HUES6 (cell line): ENCODE data around the gene DYRK1A.
A peak's percentile ranks its signal among the peaks of the same experiment; 100 is the strongest.

Experiments used
- H3K27ac ChIP-seq: 2 replicates; pipeline ENCODE4 v1.7.0; 2013; ENCODE audit warnings: low read depth, mild to moderate bottlenecking, low read length, inconsistent platforms
- H3K27me3 ChIP-seq: 2 replicates; pipeline ENCODE4 v1.6.1; 2013; ENCODE audit warnings: low read length; ENCODE audit not compliant: control insufficient read depth, insufficient read depth
- H3K36me3 ChIP-seq: 2 replicates; pipeline ENCODE4 v1.6.1; 2013; ENCODE audit warnings: low read length; ENCODE audit not compliant: control insufficient read depth, insufficient read depth
- H3K4me1 ChIP-seq: 2 replicates; pipeline ENCODE4 v1.6.1; 2013; ENCODE audit warnings: low read length; ENCODE audit not compliant: control insufficient read depth, insufficient read depth
- H3K4me3 ChIP-seq: 2 replicates; pipeline ENCODE4 v1.5.1; 2013; ENCODE audit warnings: low read depth, low read length
- H3K9ac ChIP-seq: one replicate; pipeline ENCODE4 v1.6.1; 2013; ENCODE audit warnings: mild to moderate bottlenecking, low read length
- H3K9me3 ChIP-seq: 2 replicates; pipeline ENCODE4 v1.6.1; 2013; ENCODE audit warnings: low read depth, low read length; ENCODE audit not compliant: control insufficient read depth, insufficient read depth

DYRK1A gene

DNA sequence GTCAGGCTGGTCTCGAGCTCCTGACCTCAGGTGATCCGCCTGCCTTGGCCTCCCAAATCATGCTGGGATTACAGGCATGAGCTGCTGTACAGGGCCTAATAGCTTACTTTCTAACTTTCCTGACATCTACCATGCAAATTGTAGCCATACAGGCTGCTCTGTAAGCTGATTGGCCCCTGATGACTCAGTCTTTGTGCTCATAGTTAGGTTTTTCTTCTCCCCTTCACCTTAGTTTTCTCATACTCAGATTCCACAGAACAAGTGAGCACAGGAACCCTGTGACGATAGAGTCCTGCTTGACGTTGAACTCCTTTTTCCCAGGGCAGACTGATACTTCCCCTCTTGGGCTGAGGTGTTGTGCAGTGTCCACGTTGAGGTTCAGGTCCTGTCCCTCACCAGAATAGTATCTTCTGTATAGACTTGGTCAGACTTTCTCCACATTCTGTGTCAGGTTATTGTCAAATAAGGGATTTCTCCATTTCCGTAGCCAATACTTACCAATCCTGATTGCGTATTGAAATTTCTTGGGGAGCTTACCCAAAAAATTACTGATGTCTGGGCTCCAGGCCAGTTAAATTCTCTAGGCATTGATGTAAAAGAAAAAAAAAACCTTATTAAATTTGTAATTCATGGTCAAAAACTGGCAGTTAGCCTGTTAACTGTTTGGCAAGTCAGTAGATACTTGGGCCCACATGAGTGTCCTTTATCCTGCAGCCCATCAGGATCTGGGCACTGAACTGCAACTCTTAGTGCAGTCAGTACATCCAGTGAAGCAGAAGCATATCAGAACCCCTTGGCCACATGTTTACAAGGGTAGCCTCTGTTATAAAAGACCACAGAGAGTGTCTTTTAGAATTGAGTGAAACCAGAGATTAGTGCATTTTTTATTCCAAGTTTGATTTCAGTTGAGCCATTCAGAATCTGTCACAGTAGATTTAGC, 118.2 kb downstream of the DYRK1A start:
- H3K9ac ChIP-seq, result no peak overlapping the region
- no peaks in the 10 kb centered on the region for H3K9me3 ChIP-seq
- peaks cover 9% of the 10 kb centered on the region; the same call in 1 of the 2 replicates for H3K4me1 ChIP-seq
- H3K27me3 ChIP-seq, result no peaks in the 10 kb centered on the region
- peaks cover 43% of the 10 kb centered on the region for H3K36me3 ChIP-seq
- no peak overlapping the region for H3K4me3 ChIP-seq
- no peak overlapping the region for H3K27ac ChIP-seq

DNA sequence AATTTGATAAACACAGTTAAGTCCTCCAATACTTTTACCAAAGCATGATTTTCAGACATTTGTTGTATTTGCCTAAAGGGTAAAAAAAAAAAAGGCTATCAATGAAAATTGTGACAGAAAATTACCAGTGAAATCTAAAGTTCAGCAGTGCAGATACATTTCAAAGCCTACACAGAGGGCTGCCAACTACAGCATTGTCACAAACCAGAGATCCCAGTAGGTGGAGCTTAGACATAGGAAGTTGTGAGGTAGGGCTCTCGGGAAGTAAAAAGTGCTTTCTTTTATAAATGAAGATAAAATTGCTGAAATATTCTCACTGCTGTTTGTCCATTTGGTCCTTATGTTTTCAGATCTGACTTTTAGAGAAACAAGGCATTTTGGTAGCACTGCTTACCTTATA, 123.0 kb downstream of the DYRK1A start:
- H3K4me1 ChIP-seq, result no peaks in the 10 kb centered on the region
- H3K9ac ChIP-seq, result no peak overlapping the region
- H3K9me3 ChIP-seq, result no peaks in the 10 kb centered on the region
- H3K4me3 ChIP-seq, result no peak overlapping the region
- H3K36me3 ChIP-seq, result peaks cover 40% of the 10 kb centered on the region
- no peaks in the 10 kb centered on the region for H3K27me3 ChIP-seq
- H3K27ac ChIP-seq, result 0 out of 2 replicates have a peak overlapping the region, but pooled peaks have one; percentile 13

DNA sequence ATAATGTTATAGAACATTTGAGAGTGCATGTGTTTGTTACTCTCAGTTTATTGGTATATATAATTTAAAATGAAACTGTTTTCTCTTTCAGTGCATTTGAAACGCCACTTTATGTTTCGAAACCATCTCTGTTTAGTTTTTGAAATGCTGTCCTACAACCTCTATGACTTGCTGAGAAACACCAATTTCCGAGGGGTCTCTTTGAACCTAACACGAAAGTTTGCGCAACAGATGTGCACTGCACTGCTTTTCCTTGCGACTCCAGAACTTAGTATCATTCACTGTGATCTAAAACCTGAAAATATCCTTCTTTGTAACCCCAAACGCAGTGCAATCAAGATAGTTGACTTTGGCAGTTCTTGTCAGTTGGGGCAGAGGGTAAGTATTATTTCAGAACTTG, 123.5 kb downstream of the DYRK1A start:
- H3K9me3 ChIP-seq, result no peaks in the 10 kb centered on the region
- H3K27ac ChIP-seq, result no peak overlapping the region
- peaks cover 40% of the 10 kb centered on the region for H3K36me3 ChIP-seq
- no peak overlapping the region for H3K9ac ChIP-seq
- H3K4me3 ChIP-seq, result no peak overlapping the region
- H3K4me1 ChIP-seq, result no peaks in the 10 kb centered on the region
- no peaks in the 10 kb centered on the region for H3K27me3 ChIP-seq

DNA sequence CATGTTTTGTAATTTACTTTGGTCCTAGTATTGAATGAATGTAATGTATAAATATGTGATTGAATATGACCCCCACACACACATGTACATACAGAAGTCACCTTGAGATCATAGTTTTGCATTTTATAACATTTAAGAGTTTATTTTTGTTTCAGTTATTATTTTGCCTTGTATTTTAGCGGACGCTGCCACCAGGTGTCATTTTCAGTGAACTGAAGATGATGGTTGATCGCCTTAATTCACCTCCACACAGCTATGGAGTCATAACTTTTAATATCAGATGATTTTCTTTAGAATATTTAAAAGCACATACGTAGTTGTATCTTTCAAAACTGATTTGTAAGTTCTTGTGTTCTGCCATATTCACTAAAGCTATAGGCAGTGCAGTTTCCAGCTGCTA, 130.4 kb downstream of the DYRK1A start:
- H3K9me3 ChIP-seq, result no peaks in the 10 kb centered on the region; the same call in 1 of the 2 replicates
- peaks cover 41% of the 10 kb centered on the region for H3K36me3 ChIP-seq
- H3K27me3 ChIP-seq, result no peaks in the 10 kb centered on the region
- no peak overlapping the region for H3K4me3 ChIP-seq
- H3K9ac ChIP-seq, result no peak overlapping the region
- no peak overlapping the region for H3K27ac ChIP-seq
- H3K4me1 ChIP-seq, result peaks cover 18% of the 10 kb centered on the region

DNA sequence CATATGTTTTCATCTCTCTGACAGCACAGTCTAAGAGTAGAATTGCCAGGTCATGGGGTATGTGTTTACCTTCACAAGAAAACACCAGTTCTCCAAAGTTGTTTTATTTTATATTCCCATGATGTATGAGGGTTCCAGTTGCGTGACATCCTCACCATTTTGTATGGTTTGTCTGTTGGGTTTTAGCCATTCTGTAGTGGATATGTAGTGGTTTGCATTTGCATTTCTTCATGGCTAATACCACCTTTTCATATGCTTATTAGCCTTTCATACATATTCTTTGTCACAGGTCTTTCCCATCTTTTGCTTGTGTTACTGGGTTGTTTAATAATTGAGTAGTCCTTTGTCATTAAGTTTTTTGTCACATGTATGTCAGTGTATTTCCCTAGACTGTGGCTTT, 132.1 kb downstream of the DYRK1A start:
- no peaks in the 10 kb centered on the region for H3K27me3 ChIP-seq

DNA sequence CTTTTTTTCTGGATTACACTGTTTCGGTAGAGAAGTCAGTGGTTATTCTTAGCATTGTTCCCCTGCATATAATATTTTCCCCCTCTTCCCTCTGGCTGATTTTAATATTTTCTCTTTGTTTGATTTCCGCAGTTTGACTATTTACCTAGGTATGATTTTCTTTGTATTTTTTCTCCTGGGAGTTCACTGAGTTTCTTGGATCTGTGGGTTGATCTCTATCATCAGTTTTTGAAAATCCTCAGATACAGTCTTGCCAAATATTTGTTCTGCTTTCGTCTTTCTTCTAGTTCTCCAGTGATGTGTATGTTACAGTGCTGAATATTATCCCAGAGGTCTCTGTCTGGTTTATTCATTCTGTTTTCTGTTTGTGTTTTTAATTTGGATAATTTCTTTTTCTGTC, 136.4 kb downstream of the DYRK1A start:
- Histone ChIP-seq H3K9ac (no peak overlapping the region), H3K4me3 (no peak overlapping the region), H3K4me1 (peaks cover 15% of the 10 kb centered on the region), H3K9me3 (no peaks in the 10 kb centered on the region; the same call in 1 of the 2 replicates), H3K27me3 (no peaks in the 10 kb centered on the region), H3K27ac (no peak overlapping the region), H3K36me3 (peaks cover 54% of the 10 kb centered on the region)

More for the DNA sequence above, 132.1 kb downstream of the DYRK1A start:
- Histone ChIP-seq H3K4me1 (peaks cover 18% of the 10 kb centered on the region), H3K9ac (no peak overlapping the region), H3K9me3 (no peaks in the 10 kb centered on the region; the same call in 1 of the 2 replicates), H3K27ac (no peak overlapping the region), H3K36me3 (peaks cover 32% of the 10 kb centered on the region), H3K4me3 (peak overlapping the region; percentile 8; the same call in 1 of the 2 replicates)

DNA sequence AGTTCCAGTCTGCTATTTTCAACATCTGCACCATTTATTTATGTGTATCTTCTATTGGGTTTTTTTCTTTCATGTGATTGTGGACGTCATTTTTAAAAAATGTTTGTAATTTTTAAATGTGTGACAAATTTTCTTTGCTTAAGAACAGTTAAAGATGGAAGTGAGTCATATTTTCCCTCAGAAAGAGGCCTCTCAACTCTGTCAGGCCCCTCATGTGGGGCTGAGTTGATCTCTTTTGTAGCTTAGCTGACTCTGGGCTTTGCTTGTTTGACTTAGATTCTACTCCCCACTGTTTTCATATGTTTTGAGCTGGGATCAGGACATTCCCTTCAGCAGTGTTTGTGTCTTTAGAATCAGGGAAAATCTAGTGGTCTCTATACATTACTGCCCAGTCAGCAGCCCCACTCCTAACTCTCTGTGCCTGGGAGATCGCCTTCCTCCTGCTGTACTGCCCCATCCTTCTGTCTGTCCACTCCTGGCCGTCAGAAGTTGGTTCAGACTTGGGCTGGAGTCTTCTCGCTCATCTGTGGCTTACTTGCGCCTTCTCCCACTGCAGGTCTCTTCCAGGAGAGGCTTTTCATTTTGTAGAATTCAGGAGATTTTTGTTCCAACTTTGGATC, 137.4 kb downstream of the DYRK1A start:
- Histone ChIP-seq H3K9me3 (no peaks in the 10 kb centered on the region; the same call in 1 of the 2 replicates), H3K4me1 (peaks cover 5% of the 10 kb centered on the region; the same call in 1 of the 2 replicates), H3K27me3 (no peaks in the 10 kb centered on the region), H3K9ac (no peak overlapping the region), H3K36me3 (peaks cover 61% of the 10 kb centered on the region), H3K4me3 (no peak overlapping the region), H3K27ac (no peak overlapping the region)

DNA sequence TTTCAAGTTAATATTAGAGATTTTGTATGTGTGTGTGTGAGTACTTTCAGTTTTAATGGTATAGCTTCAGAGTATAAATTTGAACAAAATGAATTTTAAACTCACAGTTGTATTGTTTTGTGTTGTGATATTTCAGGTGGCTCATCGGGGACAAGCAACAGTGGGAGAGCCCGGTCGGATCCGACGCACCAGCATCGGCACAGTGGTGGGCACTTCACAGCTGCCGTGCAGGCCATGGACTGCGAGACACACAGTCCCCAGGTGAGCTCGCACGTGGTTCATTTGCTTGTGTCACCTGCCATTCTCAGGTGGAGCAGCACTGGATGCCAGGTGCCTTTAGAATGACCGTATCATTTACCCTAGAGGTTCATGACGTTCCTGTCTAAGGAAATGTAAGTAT, 139.4 kb downstream of the DYRK1A start:
- H3K36me3 ChIP-seq, result peaks cover 77% of the 10 kb centered on the region
- no peaks in the 10 kb centered on the region for H3K4me1 ChIP-seq
- no peak overlapping the region for H3K27ac ChIP-seq
- H3K9me3 ChIP-seq, result no peaks in the 10 kb centered on the region; the same call in 1 of the 2 replicates
- no peak overlapping the region for H3K4me3 ChIP-seq
- no peaks in the 10 kb centered on the region for H3K27me3 ChIP-seq
- H3K9ac ChIP-seq, result no peak overlapping the region

DNA sequence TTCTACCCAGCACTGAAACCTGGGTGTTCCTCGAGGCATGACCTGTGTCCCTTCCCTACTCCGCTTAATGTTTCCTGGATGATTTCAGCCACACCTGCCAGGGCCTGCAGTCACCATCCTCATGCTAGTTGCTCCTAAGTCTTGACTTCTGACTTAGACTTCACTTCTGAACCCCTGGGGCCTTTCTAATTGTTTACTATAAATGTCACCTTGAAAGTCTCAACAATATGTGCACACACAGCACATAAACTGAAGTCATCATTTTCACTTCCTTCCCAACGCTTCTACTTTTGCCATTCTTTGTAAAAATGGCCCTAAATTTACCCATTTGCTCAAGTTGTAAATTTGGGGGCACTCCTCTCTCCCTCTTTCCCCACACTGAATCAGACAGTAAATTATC, 141.1 kb downstream of the DYRK1A start:
- Histone ChIP-seq H3K9ac (no peak overlapping the region), H3K4me3 (no peak overlapping the region), H3K4me1 (peaks cover 7% of the 10 kb centered on the region; the same call in 1 of the 2 replicates), H3K36me3 (peaks cover 90% of the 10 kb centered on the region), H3K27ac (no peak overlapping the region), H3K27me3 (no peaks in the 10 kb centered on the region), H3K9me3 (no peaks in the 10 kb centered on the region)

DNA sequence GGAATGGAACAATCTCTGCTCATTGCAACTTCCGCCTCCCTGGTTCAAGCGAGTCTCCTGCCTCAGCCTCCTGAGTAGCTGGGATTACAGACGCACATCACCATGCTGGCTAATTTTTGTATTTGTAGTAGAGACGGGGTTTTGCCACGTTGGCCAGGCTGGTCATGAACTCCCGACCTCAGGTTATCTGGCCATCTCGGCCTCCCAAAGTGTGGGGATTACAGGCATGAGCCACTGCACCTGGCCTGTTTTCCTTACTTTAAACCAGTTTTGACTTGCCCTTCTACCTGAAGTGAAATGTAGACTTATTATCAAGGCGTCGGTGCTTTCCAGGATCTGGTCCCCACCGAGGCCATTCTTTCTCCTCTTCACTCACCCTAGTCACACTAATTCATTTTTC, 141.8 kb downstream of the DYRK1A start:
- Histone ChIP-seq H3K9me3 (no peaks in the 10 kb centered on the region), H3K4me3 (no peak overlapping the region), H3K27me3 (no peaks in the 10 kb centered on the region), H3K4me1 (peaks cover 12% of the 10 kb centered on the region; the same call in 1 of the 2 replicates), H3K27ac (no peak overlapping the region), H3K36me3 (peaks cover 91% of the 10 kb centered on the region), H3K9ac (no peak overlapping the region)

DNA sequence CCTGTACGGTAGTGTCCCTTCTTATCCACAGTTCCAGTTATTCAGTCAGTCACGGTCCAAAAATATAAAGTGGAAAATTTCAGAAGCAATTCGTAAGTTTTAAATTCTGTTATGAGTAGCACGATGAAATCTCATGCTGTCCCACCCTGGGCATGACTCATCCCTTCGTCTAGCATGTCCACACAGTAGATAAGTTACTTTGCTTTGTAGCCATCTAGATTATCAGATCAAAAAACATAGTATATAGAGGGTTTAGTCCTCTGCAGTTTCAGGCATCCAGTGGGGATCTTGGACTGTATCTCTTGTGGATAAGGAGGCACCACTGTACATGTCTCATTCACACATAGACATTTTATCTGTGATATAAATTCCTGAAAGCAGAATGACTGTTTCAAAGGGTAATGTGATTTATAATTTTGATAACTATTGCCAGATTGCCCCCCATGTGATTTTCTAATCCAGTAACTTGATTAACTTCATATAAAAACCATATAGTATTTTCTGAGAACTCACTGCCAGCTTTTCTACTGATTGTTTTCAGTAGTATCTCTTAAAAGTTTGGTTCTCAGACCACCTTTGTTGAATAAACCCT, 143.3 kb downstream of the DYRK1A start:
- peaks cover 24% of the 10 kb centered on the region for H3K4me1 ChIP-seq
- no peak overlapping the region for H3K27ac ChIP-seq
- H3K36me3 ChIP-seq, result peaks cover 92% of the 10 kb centered on the region
- no peak overlapping the region for H3K4me3 ChIP-seq
- no peaks in the 10 kb centered on the region for H3K27me3 ChIP-seq
- no peak overlapping the region for H3K9ac ChIP-seq
- H3K9me3 ChIP-seq, result no peaks in the 10 kb centered on the region
